H1 (cell line): ENCODE measurements around the gene ACP6. TPM values are rescaled to one million over a fixed set of nuclear protein-coding genes. Genes with fewer than 3 reads are reported as not detected.

Experiments used
- CEBPB ChIP-seq: IDR thresholded peaks from 2 replicates; pipeline ENCODE4 v1.6.1; 2012; ENCODE audit warnings: low read depth, low read length
- polyA plus RNA-seq, 7 experiments: library from polyadenylated mRNA; depleted of rRNA in 3 of 7; stranded (reverse) in 5 of 7; unstranded in 2 of 7; fragments of >200 nt in 5 of 7; fragments of 200-250 nt in 2 of 7; gene quantifications; 1 replicate in 5 of 7; 2 replicates in 1 of 7; 4 replicates in 1 of 7; pipeline versions ENCODE4 v1.2.1 to v1.2.3, GENCODE V29; 2011 to 2013; ENCODE audit warnings: missing spikeins in 2 of 7, mixed read lengths in 2 of 7
- total RNA-seq: library from RNA; stranded (reverse); fragmentation: NEBNext Ultra II Directional; extraction: Animal tissue kit (Norgen Biotek cat#: 25700); gene quantifications from 2 replicates; pipeline ENCODE4 v1.2.1, GENCODE V29; 2021

Gene ACP6
- total and polyA plus RNA-seq, 2 of the 8 experiments (the other 6 are each of a cell fraction or from before 2014, with no cell fraction given), result 11.4 to 17.7 TPM

DNA sequence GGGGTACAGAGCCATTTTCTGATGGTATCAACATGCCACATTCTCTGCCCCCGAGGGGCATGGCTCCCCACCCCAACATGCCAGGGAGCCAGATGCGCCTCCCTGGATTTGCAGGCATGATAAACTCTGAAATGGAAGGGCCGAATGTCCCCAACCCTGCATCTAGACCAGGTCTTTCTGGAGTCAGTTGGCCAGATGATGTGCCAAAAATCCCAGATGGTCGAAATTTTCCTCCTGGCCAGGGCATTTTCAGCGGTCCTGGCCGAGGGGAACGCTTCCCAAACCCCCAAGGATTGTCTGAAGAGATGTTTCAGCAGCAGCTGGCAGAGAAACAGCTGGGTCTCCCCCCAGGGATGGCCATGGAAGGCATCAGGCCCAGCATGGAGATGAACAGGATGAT, 50.6 kb downstream of the ACP6 start (continued):
- no peak for TF ChIP-seq CEBPB
